PC-3 (cell line): ENCODE measurements around the gene PIGL.

Experiments
- EZH2 ChIP-seq: fragments of 300-600 bp; sonication (generic); IDR thresholded peaks from one replicate; pipeline ENCODE4 v1.6.1; 2017; ENCODE audit warnings: antibody characterized with exemption, mild to moderate bottlenecking, low read length; ENCODE audit not compliant: unreplicated experiment
- TF ChIP-seq, protein P1 (sequence below): fragments of 300-600 bp; sonication (generic); conservative IDR thresholded peaks from 2 replicates; pipeline ENCODE4 v1.5.1; 2017; ENCODE audit warnings: antibody characterized with exemption, low read depth, mild to moderate bottlenecking, low read length

DNA sequence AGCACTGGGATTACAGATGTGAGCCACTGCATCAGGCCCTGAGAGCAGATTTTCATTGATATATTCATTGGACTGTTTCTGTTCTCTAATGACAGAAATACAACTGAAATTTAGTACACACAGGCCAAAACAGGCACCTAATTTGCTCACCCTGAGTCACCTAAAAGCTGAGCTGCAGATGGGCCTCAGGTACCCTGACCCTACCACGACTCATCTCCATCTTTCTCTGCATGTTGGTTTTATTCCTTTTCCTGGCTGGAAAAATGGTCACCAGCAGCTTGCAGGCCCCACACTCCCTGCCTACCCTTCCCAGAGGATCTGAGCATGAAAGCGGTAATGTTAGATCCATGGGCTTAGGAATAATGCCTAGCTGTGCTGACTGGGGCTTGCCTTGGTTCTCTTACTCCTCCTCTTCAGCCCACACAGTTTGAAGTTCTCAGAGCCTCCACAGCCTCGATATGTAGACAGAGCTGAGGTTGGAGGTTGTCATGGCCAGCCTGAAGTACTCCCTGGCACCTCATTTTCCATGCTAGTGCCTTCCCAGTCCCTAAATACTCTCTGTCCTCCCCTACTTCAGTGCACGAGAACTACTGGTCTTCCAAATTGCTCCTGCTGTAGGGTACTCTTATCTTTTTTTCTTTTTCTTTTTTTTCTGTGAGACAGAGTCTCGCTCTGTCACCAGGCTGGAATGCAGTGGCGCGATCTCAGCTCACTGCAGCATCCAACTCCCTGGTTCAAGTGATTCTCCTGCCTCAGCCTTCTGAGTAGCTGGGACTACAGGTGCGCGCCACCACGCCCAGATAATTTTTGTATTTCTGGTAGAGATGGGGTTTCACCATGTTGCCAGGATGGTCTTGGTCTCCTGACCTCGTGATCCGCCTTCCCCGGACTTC lies 85.2 kb downstream of the PIGL start:
- TF ChIP-seq, protein P1, sequence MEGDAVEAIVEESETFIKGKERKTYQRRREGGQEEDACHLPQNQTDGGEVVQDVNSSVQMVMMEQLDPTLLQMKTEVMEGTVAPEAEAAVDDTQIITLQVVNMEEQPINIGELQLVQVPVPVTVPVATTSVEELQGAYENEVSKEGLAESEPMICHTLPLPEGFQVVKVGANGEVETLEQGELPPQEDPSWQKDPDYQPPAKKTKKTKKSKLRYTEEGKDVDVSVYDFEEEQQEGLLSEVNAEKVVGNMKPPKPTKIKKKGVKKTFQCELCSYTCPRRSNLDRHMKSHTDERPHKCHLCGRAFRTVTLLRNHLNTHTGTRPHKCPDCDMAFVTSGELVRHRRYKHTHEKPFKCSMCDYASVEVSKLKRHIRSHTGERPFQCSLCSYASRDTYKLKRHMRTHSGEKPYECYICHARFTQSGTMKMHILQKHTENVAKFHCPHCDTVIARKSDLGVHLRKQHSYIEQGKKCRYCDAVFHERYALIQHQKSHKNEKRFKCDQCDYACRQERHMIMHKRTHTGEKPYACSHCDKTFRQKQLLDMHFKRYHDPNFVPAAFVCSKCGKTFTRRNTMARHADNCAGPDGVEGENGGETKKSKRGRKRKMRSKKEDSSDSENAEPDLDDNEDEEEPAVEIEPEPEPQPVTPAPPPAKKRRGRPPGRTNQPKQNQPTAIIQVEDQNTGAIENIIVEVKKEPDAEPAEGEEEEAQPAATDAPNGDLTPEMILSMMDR = no peak
- TF ChIP-seq EZH2 = no peak
